Measurements from ENCODE around the gene SH3D21. TPM values are rescaled to one million over a fixed set of nuclear protein-coding genes. Genes with fewer than 3 reads are reported as not detected.

SH3D21 gene
- total RNA-seq, 4 donors from 2014 or later, result 6.0 to 26.6 (median 16.0) TPM

DNA sequence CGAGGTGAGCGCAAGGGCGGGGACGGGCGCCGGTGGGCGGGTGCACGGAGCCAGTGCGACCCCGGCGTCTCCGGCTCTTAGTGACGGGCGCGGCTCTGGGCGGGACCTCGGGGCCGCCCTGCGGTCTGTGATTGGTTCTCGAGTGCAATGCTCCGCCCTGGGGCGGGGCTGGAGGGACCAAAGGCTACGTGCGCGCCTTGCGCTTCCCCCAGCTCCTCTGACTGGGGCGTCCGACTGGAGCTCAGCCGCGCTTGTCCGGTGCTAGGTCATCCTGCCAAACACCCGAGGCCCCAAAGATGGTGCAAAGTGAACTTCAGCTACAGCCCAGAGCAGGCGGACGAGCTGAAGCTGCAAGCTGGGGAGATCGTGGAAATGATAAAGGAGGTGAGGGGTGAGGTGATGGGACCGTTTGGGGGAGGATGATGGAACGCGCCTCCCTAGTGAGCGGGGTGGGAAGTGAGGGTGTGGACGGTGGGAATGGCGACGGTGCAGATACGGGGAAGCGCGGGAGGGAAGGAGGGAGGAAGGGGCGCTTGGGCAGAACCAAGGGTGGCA is 811 bp downstream of the SH3D21 start:
- Histone ChIP-seq H3K27me3 (no peaks in the 10 kb centered on the region), H3K27ac (peak overlapping the region; percentile 94), H3K4me1 (peaks cover 20% of the 10 kb centered on the region), H3K36me3 (peaks cover 27% of the 10 kb centered on the region), H3K4me3 (peak overlapping the region; percentile 69), H3K9me3 (no peaks in the 10 kb centered on the region)
- 3% methylated on average over 28 of the region's 46 CpGs for WGBS
- TF ChIP-seq CTCF (IDR thresholded peaks at IDR 0.05) (no peak), POLR2A (IDR thresholded peaks at IDR 0.05) (peak in 1 of 2 donors; percentile 59), POLR2AphosphoS5 (IDR thresholded peaks at IDR 0.05) (no peak), EP300 (IDR thresholded peaks at IDR 0.05) (no peak)
- DNase-seq (ENCODE audit: low spot score in 2 of 2), result peak; percentile 92 to 94

- peak in 1 of 2 donors; percentile 65 for DNase-seq (ENCODE audit: low spot score in 2 of 2)
- no peaks in the 10 kb centered on the region for H3K9me3 ChIP-seq
- H3K36me3 ChIP-seq, result peaks cover 19% of the 10 kb centered on the region
- peaks cover 20% of the 10 kb centered on the region for H3K4me1 ChIP-seq
- H3K4me3 ChIP-seq, result peak overlapping the region; percentile 69
- 88% methylated on average over 9 of the region's 10 CpGs for WGBS
- TF ChIP-seq CTCF (IDR thresholded peaks at IDR 0.05) (no peak), POLR2AphosphoS5 (IDR thresholded peaks at IDR 0.05) (no peak), POLR2A (IDR thresholded peaks at IDR 0.05) (no peak), EP300 (IDR thresholded peaks at IDR 0.05) (no peak)
- no peaks in the 10 kb centered on the region for H3K27me3 ChIP-seq
- no peak overlapping the region for H3K27ac ChIP-seq
Observed at GRCh38 chr1:36307601-36308330, 1.6 kb downstream of the SH3D21 start.

GRCh38 chr1:36309397-36309796 is 3.2 kb downstream of the SH3D21 start:
- H3K27me3 ChIP-seq, result no peaks in the 10 kb centered on the region
- TF ChIP-seq POLR2A (IDR thresholded peaks at IDR 0.05), result no peak
- TF ChIP-seq CTCF (IDR thresholded peaks at IDR 0.05), result no peak
- no peak for TF ChIP-seq POLR2AphosphoS5 (IDR thresholded peaks at IDR 0.05)
- TF ChIP-seq EP300 (IDR thresholded peaks at IDR 0.05), result no peak
- H3K36me3 ChIP-seq, result peaks cover 4% of the 10 kb centered on the region
- no peak overlapping the region for H3K27ac ChIP-seq
- DNase-seq (ENCODE audit: low spot score in 2 of 2), result peak in 1 of 2 donors; percentile 31
- 98% methylated on average over 7 of the region's 7 CpGs for WGBS
- H3K4me1 ChIP-seq, result peaks cover 20% of the 10 kb centered on the region
- no peaks in the 10 kb centered on the region for H3K9me3 ChIP-seq
- no peak overlapping the region for H3K4me3 ChIP-seq

DNA sequence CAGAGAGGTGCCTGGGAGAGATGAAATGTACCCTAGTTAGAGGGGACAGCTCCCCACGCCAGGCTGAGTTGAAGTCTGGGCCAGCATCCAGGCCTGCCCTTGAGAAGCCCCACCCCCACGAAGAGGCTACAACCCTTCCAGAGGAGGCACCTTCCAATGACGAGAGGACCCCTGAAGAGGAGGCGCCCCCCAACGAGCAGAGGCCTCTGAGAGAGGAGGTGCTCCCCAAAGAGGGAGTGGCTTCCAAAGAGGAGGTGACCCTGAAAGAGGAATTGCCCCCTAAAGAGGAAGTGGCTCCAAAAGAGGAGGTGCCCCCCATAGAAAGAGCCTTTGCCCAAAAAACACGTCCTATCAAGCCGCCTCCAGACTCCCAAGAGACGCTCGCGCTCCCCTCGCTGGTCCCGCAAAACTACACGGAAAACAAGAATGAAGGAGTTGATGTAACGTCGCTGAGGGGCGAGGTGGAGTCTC is 14.2 kb downstream of the SH3D21 start:
- WGBS, result 45% methylated on average over 14 of the region's 16 CpGs
- no peak for DNase-seq (ENCODE audit: low spot score in 2 of 2)
- peak overlapping the region; percentile 79 for H3K4me3 ChIP-seq
- no peaks in the 10 kb centered on the region for H3K36me3 ChIP-seq
- H3K27me3 ChIP-seq, result no peaks in the 10 kb centered on the region
- H3K9me3 ChIP-seq, result no peaks in the 10 kb centered on the region
- TF ChIP-seq CTCF (IDR thresholded peaks at IDR 0.05) (no peak), EP300 (IDR thresholded peaks at IDR 0.05) (no peak), POLR2A (IDR thresholded peaks at IDR 0.05) (no peak), POLR2AphosphoS5 (IDR thresholded peaks at IDR 0.05) (no peak)
- H3K4me1 ChIP-seq, result peaks cover 37% of the 10 kb centered on the region
- peak overlapping the region; percentile 85 for H3K27ac ChIP-seq

DNA sequence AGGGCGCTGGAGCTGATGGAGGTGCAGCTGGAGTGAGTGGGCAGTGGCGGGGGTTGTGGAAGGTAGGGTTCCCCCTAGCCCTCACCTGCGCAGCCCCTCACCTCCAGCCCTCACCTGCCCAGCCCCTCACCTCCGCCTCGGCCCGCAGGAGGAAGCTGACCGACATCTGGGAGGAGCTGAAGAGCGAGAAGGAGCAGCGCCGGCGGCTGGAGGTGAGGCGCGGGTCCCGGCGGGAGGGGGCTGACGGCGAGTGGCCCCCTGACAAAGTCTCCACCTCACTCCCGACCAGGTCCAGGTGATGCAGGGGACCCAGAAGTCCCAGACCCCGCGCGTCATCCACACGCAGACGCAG is 14.6 kb downstream of the SH3D21 start:
- Histone ChIP-seq H3K27ac (peak overlapping the region; percentile 85), H3K27me3 (no peaks in the 10 kb centered on the region), H3K9me3 (no peaks in the 10 kb centered on the region), H3K36me3 (no peaks in the 10 kb centered on the region), H3K4me3 (peak overlapping the region; percentile 79), H3K4me1 (peaks cover 37% of the 10 kb centered on the region)
- WGBS, result 42% methylated on average over 12 of the region's 23 CpGs
- no peak for DNase-seq (ENCODE audit: low spot score in 2 of 2)
- TF ChIP-seq EP300 (IDR thresholded peaks at IDR 0.05) (no peak), POLR2AphosphoS5 (IDR thresholded peaks at IDR 0.05) (no peak), POLR2A (IDR thresholded peaks at IDR 0.05) (no peak), CTCF (IDR thresholded peaks at IDR 0.05) (no peak)
